ENCODE data around the gene BMAL2.

DNA sequence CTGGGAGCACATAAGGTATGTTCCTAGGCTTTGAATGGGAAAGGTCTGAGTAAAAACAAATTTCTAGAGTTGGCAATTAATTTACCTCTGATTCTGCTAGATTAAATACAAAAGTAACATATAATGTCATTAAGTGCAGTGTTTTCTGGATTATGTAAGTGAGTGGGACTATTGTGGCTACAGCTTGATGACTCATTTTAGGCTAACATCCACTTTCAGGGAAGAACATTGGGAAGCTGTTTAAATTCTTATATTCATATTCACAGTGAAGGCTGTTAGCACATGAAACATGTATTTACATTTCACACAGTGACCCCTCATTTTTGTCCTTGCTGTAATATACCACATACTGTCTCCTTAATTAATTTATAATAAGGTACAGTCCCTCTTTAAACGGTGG lies 13.2 kb upstream of the BMAL2 start:
- TF ChIP-seq POLR2AphosphoS5 (IDR thresholded peaks at IDR 0.05; ENCODE audit: low read depth, low read length) (no peak), SPI1 (IDR thresholded peaks at IDR 0.05; ENCODE audit: low read depth, low read length) (no peak), POLR2A (IDR thresholded peaks at IDR 0.05; ENCODE audit: low read depth, low read length) (no peak), PAX5 (IDR thresholded peaks at IDR 0.05; ENCODE audit: insufficient read depth, low read length, severe bottlenecking) (no peak), TAF1 (IDR thresholded peaks at IDR 0.05; ENCODE audit: low read depth, low read length) (no peak), POU2F2 (IDR thresholded peaks at IDR 0.05; ENCODE audit: low read depth, low read length) (no peak)
